Neural cell (in vitro differentiated cells): Measurements from ENCODE around the gene CCDC12. TPM values are rescaled to one million over a fixed set of nuclear protein-coding genes. Genes with fewer than 3 reads are reported as not detected.

Source experiments
- H2AFZ ChIP-seq: fragments of 200-600, 300-800 bp; sonication (generic), shearing (Covaris generic); 2 replicates; pipeline ENCODE4 v1.6.0; 2014; ENCODE audit warnings: low read depth, mild to moderate bottlenecking, antibody characterized with exemption, low read length, moderate library complexity
- H3F3A ChIP-seq: fragments of 200-600 bp; shearing (Covaris generic); 2 replicates; pipeline ENCODE4 v1.6.1; 2016; ENCODE audit warnings: mild to moderate bottlenecking, moderate library complexity, mixed read lengths, antibody characterized with exemption, low read length; ENCODE audit not compliant: insufficient read depth, poor library complexity, severe bottlenecking
- H3K27ac ChIP-seq: fragments of 200-600, 300-800 bp; sonication (generic), shearing (Covaris generic); 2 replicates; pipeline ENCODE4 v1.5.1; 2014; ENCODE audit warnings: mild to moderate bottlenecking, low read length, moderate library complexity
- H3K27me3 ChIP-seq: fragments of 300-800, 200-600 bp; sonication (generic), shearing (Covaris generic); 2 replicates; pipeline ENCODE4 v1.6.0; 2014; ENCODE audit warnings: mild to moderate bottlenecking, low read depth, low read length, moderate library complexity; ENCODE audit not compliant: insufficient read depth
- H3K36me3 ChIP-seq: fragments of 300-800, 200-600 bp; sonication (generic), shearing (Covaris generic); 2 replicates; pipeline ENCODE4 v1.5.1; 2014; ENCODE audit warnings: mild to moderate bottlenecking, antibody characterized with exemption, low read length, moderate library complexity; ENCODE audit not compliant: insufficient read depth
- H3K4me2 ChIP-seq: fragments of 300-800, 200-600 bp; sonication (generic), shearing (Covaris generic); 2 replicates; pipeline ENCODE4 v1.6.0; 2014; ENCODE audit warnings: mild to moderate bottlenecking, low read length
- H3K4me3 ChIP-seq: fragments of 300-800, 200-600 bp; sonication (generic), shearing (Covaris generic); 2 replicates; pipeline ENCODE4 v1.5.1; 2014; ENCODE audit warnings: mild to moderate bottlenecking, low read length, moderate library complexity
- H3K79me2 ChIP-seq: fragments of 200-600 bp; shearing (Covaris generic); replicated peaks from 2 replicates; pipeline ENCODE4 v1.6.0; 2014; ENCODE audit warnings: mild to moderate bottlenecking, low read length, moderate library complexity; ENCODE audit not compliant: insufficient read depth
- H3K9ac ChIP-seq: fragments of 300-800, 200-600 bp; sonication (generic), shearing (Covaris generic); 2 replicates; pipeline ENCODE4 v1.6.1; 2016; ENCODE audit warnings: mild to moderate bottlenecking, low read length, mixed read lengths
- H3K9me2 ChIP-seq: fragments of 200-600 bp; shearing (Covaris generic); 2 replicates; pipeline ENCODE4 v1.6.1; 2016; ENCODE audit warnings: mild to moderate bottlenecking, low read length, mixed read lengths; ENCODE audit not compliant: insufficient read depth
- H3K9me3 ChIP-seq: fragments of 200-600, 300-800 bp; sonication (generic), shearing (Covaris generic); 2 replicates; pipeline ENCODE4 v1.6.1; 2016; ENCODE audit warnings: mild to moderate bottlenecking, mixed run types, low read length, moderate library complexity, mixed read lengths
- H4K20me1 ChIP-seq: fragments of 200-600 bp; shearing (Covaris generic); 2 replicates; pipeline ENCODE4 v1.6.1; 2016; ENCODE audit warnings: mild to moderate bottlenecking, mixed run types; ENCODE audit not compliant: insufficient read depth
- CTCF ChIP-seq: fragments of 450-650 bp; IDR thresholded peaks from 2 replicates; pipeline ENCODE4 v1.5.1; 2014; ENCODE audit warnings: antibody characterized with exemption, mild to moderate bottlenecking, moderate library complexity; ENCODE audit not compliant: poor library complexity, severe bottlenecking
- EP300 ChIP-seq: fragments of 450-650 bp; conservative IDR thresholded peaks from 2 replicates; pipeline ENCODE4 v1.6.1; 2014; ENCODE audit warnings: antibody characterized with exemption, mild to moderate bottlenecking, moderate library complexity; ENCODE audit not compliant: poor library complexity, severe bottlenecking
- EZH2 ChIP-seq: fragments of 200-600, 300-800 bp; shearing (Covaris generic), sonication (generic); IDR thresholded peaks from 2 replicates; pipeline ENCODE4 v1.6.1; 2014; ENCODE audit warnings: antibody characterized with exemption, low read length, borderline replicate concordance, mild to moderate bottlenecking; ENCODE audit not compliant: insufficient read depth, poor library complexity, severe bottlenecking
- MXI1 ChIP-seq: fragments of 450-650 bp; conservative IDR thresholded peaks from 2 replicates; pipeline ENCODE4 v1.6.1; 2014; ENCODE audit warnings: antibody characterized with exemption, mild to moderate bottlenecking; ENCODE audit not compliant: poor library complexity, severe bottlenecking
- POLR2AphosphoS5 ChIP-seq: IDR thresholded peaks from 2 replicates; pipeline ENCODE4 v1.6.1; 2012
- RAD21 ChIP-seq: fragments of 450-650 bp; conservative IDR thresholded peaks from 2 replicates; pipeline ENCODE4 v1.6.1; 2014; ENCODE audit warnings: antibody characterized with exemption, mild to moderate bottlenecking, moderate library complexity
- REST ChIP-seq: IDR thresholded peaks from 2 replicates; pipeline ENCODE4 v1.6.1; 2012; ENCODE audit warnings: borderline replicate concordance
- SMC3 ChIP-seq: fragments of 450-650 bp; conservative IDR thresholded peaks from 2 replicates; pipeline ENCODE4 v1.6.1; 2014; ENCODE audit warnings: antibody characterized with exemption, mild to moderate bottlenecking, moderate library complexity; ENCODE audit not compliant: poor library complexity
- TAF1 ChIP-seq: IDR thresholded peaks from 2 replicates; pipeline ENCODE4 v1.6.1; 2012; ENCODE audit warnings: low read depth
- polyA plus RNA-seq: library from polyadenylated mRNA; depleted of rRNA; stranded (reverse); fragments of >200 nt; gene quantifications from 2 replicates; pipeline ENCODE4 v1.2.3, GENCODE V29; 2014

CCDC12 gene
- polyA plus RNA-seq, 1 donor from 2014 or later = 46.4 TPM

- Histone ChIP-seq H3K27ac (no peak overlapping the region), H3K9me3 (no peaks in the 10 kb centered on the region), H3K9me2 (no peaks in the 10 kb centered on the region), H3K4me3 (no peak overlapping the region), H3K79me2 (no peaks in the 10 kb centered on the region), H3K9ac (no peak overlapping the region), H3K27me3 (peaks cover 45% of the 10 kb centered on the region), H4K20me1 (no peaks in the 10 kb centered on the region), H2AFZ (no peak overlapping the region), H3K4me2 (no peak overlapping the region), H3K36me3 (no peaks in the 10 kb centered on the region), H3F3A (no peaks in the 10 kb centered on the region)
- no peak for TF ChIP-seq POLR2AphosphoS5
- no peak for TF ChIP-seq EZH2
- no peak for TF ChIP-seq SMC3
- TF ChIP-seq REST = no peak
- TF ChIP-seq TAF1 = no peak
- no peak for TF ChIP-seq MXI1
- no peak for TF ChIP-seq CTCF
- no peak for TF ChIP-seq EP300
- no peak for TF ChIP-seq RAD21
These were observed 91.6 kb downstream of the CCDC12 start for GRCh38 chr3:46884929-46885328.

- Histone ChIP-seq H2AFZ (no peak overlapping the region), H3K27ac (no peak overlapping the region), H3K27me3 (peaks cover 45% of the 10 kb centered on the region), H3K9me3 (no peaks in the 10 kb centered on the region), H3K9me2 (no peaks in the 10 kb centered on the region), H3K4me2 (no peak overlapping the region), H3K4me3 (no peak overlapping the region), H4K20me1 (no peaks in the 10 kb centered on the region), H3K79me2 (no peaks in the 10 kb centered on the region), H3K9ac (no peak overlapping the region), H3K36me3 (no peaks in the 10 kb centered on the region), H3F3A (no peaks in the 10 kb centered on the region)
- TF ChIP-seq CTCF (no peak), SMC3 (no peak), POLR2AphosphoS5 (no peak), EZH2 (no peak), TAF1 (no peak), MXI1 (no peak), REST (no peak), RAD21 (no peak), EP300 (no peak)
These were observed 92.1 kb downstream of the CCDC12 start for GRCh38 chr3:46884427-46884826.
